Spleen (tissue), 7 donors: ENCODE measurements around the gene FGG.
"Not testable (repeated sequence)": the region's sequence is repeated elsewhere in the genome, so short reads cannot be mapped to it uniquely, and the experiment has no call there.

Experiments used
- CTCF ChIP-seq, 11 experiments: fragments of 200-600 bp in 7 of 11; fragments of 450-650 bp in 4 of 11; sonication (generic) in 4 of 11; IDR thresholded peaks in 8 of 11; conservative IDR thresholded peaks in 3 of 11; 1 replicate in 7 of 11; 2 replicates in 4 of 11; pipeline versions ENCODE4 v1.4.0 to v1.8.0; 2016 to 2021; ENCODE audit warnings: antibody characterized with exemption in 11 of 11, inconsistent platforms in 4 of 11, mild to moderate bottlenecking in 1 of 11
- POLR2A ChIP-seq, 3 donors: fragments of 450-650 bp; IDR thresholded peaks; one replicate each; pipeline ENCODE4 v1.5.1; 2017; ENCODE audit warnings: antibody characterized with exemption in 3 of 3, mild to moderate bottlenecking in 1 of 3
- POLR2AphosphoS5 ChIP-seq, 3 donors: sonication (generic); formaldehyde crosslinking; IDR thresholded peaks; one replicate each; pipeline ENCODE4 v1.5.1; 2017; ENCODE audit warnings: antibody characterized with exemption in 3 of 3
- donor health status: DM: no; HTN: no; CAD: no; lungs with moderate emphysema.
- donor health status: DM: no; HTN: no; CAD: no.
- donor health status: DM: no; HTN: no; CAD: no.

- TF ChIP-seq CTCF (IDR thresholded peaks at IDR 0.05 in 8 of 11, conservative IDR thresholded peaks at IDR 0.05 in 3 of 11); POLR2AphosphoS5 (IDR thresholded peaks at IDR 0.05); POLR2A (IDR thresholded peaks at IDR 0.05): not testable (repeated sequence)
Observed at GRCh38 chr4:154597281-154597680, 15.2 kb downstream of the FGG start.
